ENCODE results near the gene CAND2. TPM values are rescaled to one million over a fixed set of nuclear protein-coding genes. Genes with fewer than 3 reads are reported as not detected.

Gene CAND2
- polyA plus RNA-seq, 1 donor from 2014 or later: 17.3 TPM

DNA sequence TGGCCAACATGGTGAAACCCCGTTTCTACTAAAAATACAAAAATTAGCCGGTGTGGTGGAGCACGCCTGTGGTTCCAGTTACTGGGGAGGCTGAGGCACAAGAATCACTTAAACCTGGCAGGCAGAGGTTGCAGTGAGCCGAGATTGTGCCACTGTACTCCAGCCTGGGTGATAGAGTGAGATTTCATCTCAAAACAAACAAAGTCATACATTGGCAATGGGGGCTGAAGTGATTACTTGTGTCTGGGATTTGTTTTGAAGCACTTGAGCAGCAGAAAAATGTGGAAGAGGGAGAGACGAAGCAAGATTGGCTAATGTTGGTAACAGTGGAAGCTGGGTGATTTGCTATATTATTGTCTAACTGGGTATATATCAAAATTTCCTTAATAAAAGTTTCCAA, 24.0 kb upstream of the CAND2 start:
- no peaks in the 10 kb centered on the region for H3F3A ChIP-seq (ENCODE audit: insufficient read depth, low read length, poor library complexity, severe bottlenecking)
- H3K79me2 ChIP-seq (replicated peaks; ENCODE audit: insufficient read depth, low read length): no peaks in the 10 kb centered on the region
- no peaks in the 10 kb centered on the region for H3K9me2 ChIP-seq (ENCODE audit: insufficient read depth, low read length)
- H3K9me3 ChIP-seq (ENCODE audit: low read length): no peaks in the 10 kb centered on the region
- TF ChIP-seq RAD21 (conservative IDR thresholded peaks at IDR 0.05) (no peak), SMC3 (conservative IDR thresholded peaks at IDR 0.05; ENCODE audit: poor library complexity) (no peak), EP300 (conservative IDR thresholded peaks at IDR 0.05; ENCODE audit: poor library complexity, severe bottlenecking) (no peak), TAF1 (IDR thresholded peaks at IDR 0.05; ENCODE audit: low read depth) (no peak), POLR2AphosphoS5 (IDR thresholded peaks at IDR 0.05) (no peak), EZH2 (IDR thresholded peaks at IDR 0.05; ENCODE audit: borderline replicate concordance, insufficient read depth, low read length, poor library complexity, severe bottlenecking) (no peak), MXI1 (conservative IDR thresholded peaks at IDR 0.05; ENCODE audit: poor library complexity, severe bottlenecking) (no peak)
- TF ChIP-seq, protein P1, sequence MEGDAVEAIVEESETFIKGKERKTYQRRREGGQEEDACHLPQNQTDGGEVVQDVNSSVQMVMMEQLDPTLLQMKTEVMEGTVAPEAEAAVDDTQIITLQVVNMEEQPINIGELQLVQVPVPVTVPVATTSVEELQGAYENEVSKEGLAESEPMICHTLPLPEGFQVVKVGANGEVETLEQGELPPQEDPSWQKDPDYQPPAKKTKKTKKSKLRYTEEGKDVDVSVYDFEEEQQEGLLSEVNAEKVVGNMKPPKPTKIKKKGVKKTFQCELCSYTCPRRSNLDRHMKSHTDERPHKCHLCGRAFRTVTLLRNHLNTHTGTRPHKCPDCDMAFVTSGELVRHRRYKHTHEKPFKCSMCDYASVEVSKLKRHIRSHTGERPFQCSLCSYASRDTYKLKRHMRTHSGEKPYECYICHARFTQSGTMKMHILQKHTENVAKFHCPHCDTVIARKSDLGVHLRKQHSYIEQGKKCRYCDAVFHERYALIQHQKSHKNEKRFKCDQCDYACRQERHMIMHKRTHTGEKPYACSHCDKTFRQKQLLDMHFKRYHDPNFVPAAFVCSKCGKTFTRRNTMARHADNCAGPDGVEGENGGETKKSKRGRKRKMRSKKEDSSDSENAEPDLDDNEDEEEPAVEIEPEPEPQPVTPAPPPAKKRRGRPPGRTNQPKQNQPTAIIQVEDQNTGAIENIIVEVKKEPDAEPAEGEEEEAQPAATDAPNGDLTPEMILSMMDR (IDR thresholded peaks at IDR 0.05; ENCODE audit: poor library complexity, severe bottlenecking): no peak
- TF ChIP-seq, protein P2, sequence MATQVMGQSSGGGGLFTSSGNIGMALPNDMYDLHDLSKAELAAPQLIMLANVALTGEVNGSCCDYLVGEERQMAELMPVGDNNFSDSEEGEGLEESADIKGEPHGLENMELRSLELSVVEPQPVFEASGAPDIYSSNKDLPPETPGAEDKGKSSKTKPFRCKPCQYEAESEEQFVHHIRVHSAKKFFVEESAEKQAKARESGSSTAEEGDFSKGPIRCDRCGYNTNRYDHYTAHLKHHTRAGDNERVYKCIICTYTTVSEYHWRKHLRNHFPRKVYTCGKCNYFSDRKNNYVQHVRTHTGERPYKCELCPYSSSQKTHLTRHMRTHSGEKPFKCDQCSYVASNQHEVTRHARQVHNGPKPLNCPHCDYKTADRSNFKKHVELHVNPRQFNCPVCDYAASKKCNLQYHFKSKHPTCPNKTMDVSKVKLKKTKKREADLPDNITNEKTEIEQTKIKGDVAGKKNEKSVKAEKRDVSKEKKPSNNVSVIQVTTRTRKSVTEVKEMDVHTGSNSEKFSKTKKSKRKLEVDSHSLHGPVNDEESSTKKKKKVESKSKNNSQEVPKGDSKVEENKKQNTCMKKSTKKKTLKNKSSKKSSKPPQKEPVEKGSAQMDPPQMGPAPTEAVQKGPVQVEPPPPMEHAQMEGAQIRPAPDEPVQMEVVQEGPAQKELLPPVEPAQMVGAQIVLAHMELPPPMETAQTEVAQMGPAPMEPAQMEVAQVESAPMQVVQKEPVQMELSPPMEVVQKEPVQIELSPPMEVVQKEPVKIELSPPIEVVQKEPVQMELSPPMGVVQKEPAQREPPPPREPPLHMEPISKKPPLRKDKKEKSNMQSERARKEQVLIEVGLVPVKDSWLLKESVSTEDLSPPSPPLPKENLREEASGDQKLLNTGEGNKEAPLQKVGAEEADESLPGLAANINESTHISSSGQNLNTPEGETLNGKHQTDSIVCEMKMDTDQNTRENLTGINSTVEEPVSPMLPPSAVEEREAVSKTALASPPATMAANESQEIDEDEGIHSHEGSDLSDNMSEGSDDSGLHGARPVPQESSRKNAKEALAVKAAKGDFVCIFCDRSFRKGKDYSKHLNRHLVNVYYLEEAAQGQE (IDR thresholded peaks at IDR 0.05; ENCODE audit: borderline replicate concordance): no peak
- H3K36me3 ChIP-seq (ENCODE audit: insufficient read depth, low read length): no peaks in the 10 kb centered on the region
- H3K27ac ChIP-seq (ENCODE audit: low read length): no peak overlapping the region
- H4K20me1 ChIP-seq (ENCODE audit: insufficient read depth): no peaks in the 10 kb centered on the region
- H3K4me3 ChIP-seq (ENCODE audit: low read length): no peak overlapping the region
- no peak overlapping the region for H2AFZ ChIP-seq (ENCODE audit: low read depth, low read length)
- H3K9ac ChIP-seq (ENCODE audit: low read length): no peak overlapping the region
- no peaks in the 10 kb centered on the region for H3K27me3 ChIP-seq (ENCODE audit: insufficient read depth, low read depth, low read length)
- H3K4me2 ChIP-seq (ENCODE audit: low read length): no peak overlapping the region

DNA sequence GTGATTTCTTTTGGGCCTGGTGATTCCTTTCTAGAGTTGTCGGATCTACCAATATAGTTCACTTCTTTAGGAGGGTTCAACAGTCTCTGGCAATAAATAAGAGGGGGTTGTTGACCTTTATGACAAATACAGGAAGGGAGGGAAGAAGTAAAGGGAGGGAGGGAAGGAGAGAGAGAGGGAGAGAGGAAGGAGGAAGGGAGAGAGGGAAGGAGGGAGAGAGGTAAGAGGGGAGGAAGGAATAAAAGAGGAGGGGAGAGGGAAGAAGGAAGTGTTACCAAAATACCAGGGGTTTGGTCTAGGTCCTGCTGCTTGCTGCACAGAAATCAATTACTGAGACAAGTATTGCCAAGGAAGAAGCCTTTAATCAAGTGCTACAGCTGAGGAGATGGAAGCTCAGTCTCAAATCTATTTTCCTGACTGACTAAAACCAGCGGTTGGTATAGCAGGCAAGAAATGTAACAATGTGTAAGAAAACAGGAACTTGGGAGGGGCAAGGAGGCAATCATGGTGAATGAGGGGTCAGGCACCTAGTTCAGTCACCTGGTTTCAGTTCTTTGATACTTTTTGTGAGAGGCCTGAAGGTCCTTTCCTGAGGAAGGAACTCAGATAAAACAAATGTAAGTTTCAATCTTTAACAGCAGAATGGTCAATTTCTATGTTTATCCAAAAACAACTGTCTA, 23.3 kb upstream of the CAND2 start:
- Histone ChIP-seq H3K79me2 (replicated peaks; ENCODE audit: insufficient read depth, low read length) (no peaks in the 10 kb centered on the region), H2AFZ (ENCODE audit: low read depth, low read length) (no peak overlapping the region), H4K20me1 (ENCODE audit: insufficient read depth) (no peaks in the 10 kb centered on the region), H3K4me2 (ENCODE audit: low read length) (no peak overlapping the region), H3K27me3 (ENCODE audit: insufficient read depth, low read depth, low read length) (no peaks in the 10 kb centered on the region), H3K4me3 (ENCODE audit: low read length) (no peak overlapping the region), H3K9ac (ENCODE audit: low read length) (no peak overlapping the region), H3K9me2 (ENCODE audit: insufficient read depth, low read length) (no peaks in the 10 kb centered on the region), H3F3A (ENCODE audit: insufficient read depth, low read length, poor library complexity, severe bottlenecking) (no peaks in the 10 kb centered on the region), H3K36me3 (ENCODE audit: insufficient read depth, low read length) (no peaks in the 10 kb centered on the region), H3K9me3 (ENCODE audit: low read length) (no peaks in the 10 kb centered on the region), H3K27ac (ENCODE audit: low read length) (no peak overlapping the region)
- TF ChIP-seq EZH2 (IDR thresholded peaks at IDR 0.05; ENCODE audit: borderline replicate concordance, insufficient read depth, low read length, poor library complexity, severe bottlenecking): no peak
- TF ChIP-seq, protein P2 (IDR thresholded peaks at IDR 0.05; ENCODE audit: borderline replicate concordance): no peak
- TF ChIP-seq EP300 (conservative IDR thresholded peaks at IDR 0.05; ENCODE audit: poor library complexity, severe bottlenecking): no peak
- TF ChIP-seq TAF1 (IDR thresholded peaks at IDR 0.05; ENCODE audit: low read depth): no peak
- no peak for TF ChIP-seq MXI1 (conservative IDR thresholded peaks at IDR 0.05; ENCODE audit: poor library complexity, severe bottlenecking)
- TF ChIP-seq, protein P1 (IDR thresholded peaks at IDR 0.05; ENCODE audit: poor library complexity, severe bottlenecking): no peak
- no peak for TF ChIP-seq SMC3 (conservative IDR thresholded peaks at IDR 0.05; ENCODE audit: poor library complexity)
- no peak for TF ChIP-seq POLR2AphosphoS5 (IDR thresholded peaks at IDR 0.05)
- TF ChIP-seq RAD21 (conservative IDR thresholded peaks at IDR 0.05): no peak

Data from neural cell (in vitro differentiated cells).